ENCODE measurements around the gene CPNE8.

GRCh38 chr12:38711054-38711453, 194.3 kb downstream of the CPNE8 start:
- no peak for TF ChIP-seq CTCF (IDR thresholded peaks at IDR 0.05)
- no peak for TF ChIP-seq POLR2AphosphoS5 (IDR thresholded peaks at IDR 0.05)
- no peak for TF ChIP-seq POLR2A (IDR thresholded peaks at IDR 0.05)
- TF ChIP-seq EP300 (IDR thresholded peaks at IDR 0.05), result no peak
